IMR-90 (cell line): Measurements from ENCODE around the gene SEPHS1. TPM values are rescaled to one million over a fixed set of nuclear protein-coding genes. Genes with fewer than 3 reads are reported as not detected.

Source experiments
- ATAC-seq: fragments of 200-7000 bp; cut with Tn5 transposase; 2 replicates; pipeline ENCODE4 v1.9.1; 2020; ENCODE audit warnings: low read depth, mild to moderate bottlenecking, moderate library complexity
- BruUV-seq: library from RNA; stranded (reverse); fragments of 400-500 nt; replicated peaks from 2 replicates; lab custom pipeline; 2021; lab: Mats Ljungman, UMichigan
- CTCF ChIA-PET: fragments of 300-600 bp; formaldehyde crosslinking; extraction: SDS; loops from one replicate; lab custom pipeline; 2021; ENCODE audit warnings: antibody characterized with exemption; lab: Yijun Ruan, JAX
- POLR2A ChIA-PET: fragments of 300-600 bp; sonication (Branson Sonifier 250); formaldehyde crosslinking; loops from one replicate; lab custom pipeline; 2022; ENCODE audit warnings: antibody characterized with exemption; ENCODE audit not compliant: unreplicated experiment; lab: Charles Lee
- DNase-seq: peaks from one replicate; pipeline ENCODE4 v3.0.0; 2013
- H2AFZ ChIP-seq: replicated peaks from 2 replicates; pipeline ENCODE3; 2013; ENCODE audit warnings: low read length, mild to moderate bottlenecking; ENCODE audit not compliant: poor library complexity
- H2AK5ac ChIP-seq: 2 replicates; pipeline ENCODE4 v1.6.1; 2013; ENCODE audit warnings: low read depth, low read length, inconsistent platforms
- H2AK9ac ChIP-seq: replicated peaks from 2 replicates; pipeline ENCODE3; 2013; ENCODE audit warnings: mild to moderate bottlenecking, low read depth, low read length, moderate library complexity; ENCODE audit not compliant: poor library complexity
- H2BK120ac ChIP-seq: 2 replicates; pipeline ENCODE4 v1.6.1; 2013; ENCODE audit warnings: low read depth, low read length, inconsistent platforms
- H2BK15ac ChIP-seq: 3 replicates; pipeline ENCODE4 v1.6.1; 2013; ENCODE audit warnings: low read depth, low read length, inconsistent platforms
- H2BK20ac ChIP-seq: 2 replicates; pipeline ENCODE4 v1.6.1; 2013; ENCODE audit warnings: low read depth, mild to moderate bottlenecking, inconsistent platforms, low read length, moderate library complexity
- H2BK5ac ChIP-seq: 2 replicates; pipeline ENCODE4 v1.6.1; 2013; ENCODE audit warnings: mild to moderate bottlenecking, low read depth, low read length, inconsistent platforms; ENCODE audit not compliant: poor library complexity, severe bottlenecking
- H3K14ac ChIP-seq: replicated peaks from 2 replicates; pipeline ENCODE4 v1.6.1; 2013; ENCODE audit warnings: low read depth, low read length, inconsistent platforms
- H3K18ac ChIP-seq: 2 replicates; pipeline ENCODE4 v1.6.1; 2013; ENCODE audit warnings: low read depth, low read length, control low read depth
- H3K23ac ChIP-seq: 2 replicates; pipeline ENCODE4 v1.6.1; 2013; ENCODE audit warnings: low read depth, low read length, inconsistent platforms
- H3K27ac ChIP-seq: 2 replicates; pipeline ENCODE4 v1.5.1; 2013; ENCODE audit warnings: mild to moderate bottlenecking, control low read depth, low read length; ENCODE audit not compliant: insufficient read depth
- H3K27me3 ChIP-seq: 2 replicates; pipeline ENCODE4 v1.6.1; 2013; ENCODE audit warnings: low read length; ENCODE audit not compliant: control insufficient read depth, insufficient read depth
- H3K36me3 ChIP-seq: 2 replicates; pipeline ENCODE4 v1.6.1; 2013; ENCODE audit warnings: low read length, mixed read lengths; ENCODE audit not compliant: control insufficient read depth, insufficient read depth
- H3K4ac ChIP-seq: 2 replicates; pipeline ENCODE4 v1.6.1; 2013; ENCODE audit warnings: low read depth, low read length, inconsistent platforms
- H3K4me1 ChIP-seq: 2 replicates; pipeline ENCODE4 v1.6.1; 2013; ENCODE audit warnings: low read length, mixed read lengths; ENCODE audit not compliant: control insufficient read depth, insufficient read depth
- H3K4me2 ChIP-seq: 2 replicates; pipeline ENCODE4 v1.6.1; 2013; ENCODE audit warnings: low read depth, mild to moderate bottlenecking, control low read depth, low read length, moderate library complexity
- H3K4me3 ChIP-seq: 2 replicates; pipeline ENCODE4 v1.5.1; 2013; ENCODE audit warnings: low read depth, mild to moderate bottlenecking, control low read depth, low read length, moderate library complexity; ENCODE audit not compliant: insufficient read depth
- H3K56ac ChIP-seq: 2 replicates; pipeline ENCODE4 v1.6.1; 2013; ENCODE audit warnings: low read length, inconsistent platforms; ENCODE audit not compliant: insufficient read depth; ENCODE audit errors: extremely low read depth
- H3K79me1 ChIP-seq, 2 experiments: 2 replicates each; pipeline ENCODE4 v1.6.1; 2013; ENCODE audit warnings: low read length in 2 of 2, inconsistent platforms in 1 of 2, low read depth in 1 of 2
- H3K9ac ChIP-seq: 2 replicates; pipeline ENCODE4 v1.6.1; 2013; ENCODE audit warnings: low read depth, low read length, control low read depth
- H3K9me1 ChIP-seq: 2 replicates; pipeline ENCODE4 v1.6.1; 2013; ENCODE audit warnings: low read length, inconsistent platforms; ENCODE audit not compliant: insufficient read depth
- H3K9me3 ChIP-seq: 2 replicates; pipeline ENCODE4 v1.6.1; 2013; ENCODE audit warnings: low read length; ENCODE audit not compliant: control insufficient read depth, insufficient read depth
- H4K20me1 ChIP-seq: 2 replicates; pipeline ENCODE4 v1.6.1; 2013; ENCODE audit warnings: low read length, inconsistent platforms; ENCODE audit not compliant: insufficient read depth
- H4K5ac ChIP-seq: 2 replicates; pipeline ENCODE4 v1.6.1; 2013; ENCODE audit warnings: mild to moderate bottlenecking, low read depth, low read length, control low read depth
- H4K8ac ChIP-seq, 2 experiments: 2 replicates each; pipeline ENCODE4 v1.6.1; 2013; ENCODE audit warnings: low read depth in 2 of 2, low read length in 2 of 2, control low read depth in 1 of 2, inconsistent platforms in 1 of 2
- H4K91ac ChIP-seq: 2 replicates; pipeline ENCODE4 v1.6.1; 2013; ENCODE audit warnings: low read depth, low read length, inconsistent platforms; ENCODE audit not compliant: insufficient read depth
- BHLHE40 ChIP-seq: fragments of 150-350 bp; IDR thresholded peaks from 2 replicates; pipeline ENCODE4 v1.6.1; 2016; ENCODE audit warnings: mild to moderate bottlenecking, low read depth, low read length
- CEBPB ChIP-seq: IDR thresholded peaks from 2 replicates; pipeline ENCODE4 v1.6.1; 2012; ENCODE audit warnings: low read depth, low read length, improper control_type of control experiment
- CHD1 ChIP-seq: IDR thresholded peaks from 2 replicates; pipeline ENCODE4 v1.6.1; 2012; ENCODE audit warnings: low read depth, low read length, improper control_type of control experiment
- CTCF ChIP-seq: conservative IDR thresholded peaks from 2 replicates; pipeline ENCODE4 v1.5.1; 2012; ENCODE audit warnings: mild to moderate bottlenecking, low read depth, low read length, improper control_type of control experiment
- ELK1 ChIP-seq: fragments of 150-350 bp; IDR thresholded peaks from 2 replicates; pipeline ENCODE4 v1.6.1; 2016; ENCODE audit warnings: low read depth, mild to moderate bottlenecking, low read length, moderate library complexity, borderline replicate concordance
- FOS ChIP-seq: fragments of 150-350 bp; IDR thresholded peaks from 2 replicates; pipeline ENCODE4 v1.6.1; 2016; ENCODE audit warnings: low read depth, low read length
- MAZ ChIP-seq: IDR thresholded peaks from 2 replicates; pipeline ENCODE4 v1.6.1; 2012; ENCODE audit warnings: low read depth, mild to moderate bottlenecking, low read length, improper control_type of control experiment, moderate library complexity, borderline replicate concordance
- MXI1 ChIP-seq: IDR thresholded peaks from 2 replicates; pipeline ENCODE4 v1.6.1; 2012; ENCODE audit warnings: low read depth, mild to moderate bottlenecking, low read length, moderate library complexity, borderline replicate concordance
- NFE2L2 ChIP-seq: fragments of 150-350 bp; IDR thresholded peaks from 2 replicates; pipeline ENCODE4 v1.6.1; 2016; ENCODE audit warnings: low read depth, mild to moderate bottlenecking, low read length
- POLR2A ChIP-seq: IDR thresholded peaks from 2 replicates; pipeline ENCODE4 v1.6.1; 2012; ENCODE audit warnings: mild to moderate bottlenecking, low read depth, low read length
- RAD21 ChIP-seq: IDR thresholded peaks from 2 replicates; pipeline ENCODE4 v1.6.1; 2012; ENCODE audit warnings: low read length, improper control_type of control experiment
- RFX5 ChIP-seq: IDR thresholded peaks from 2 replicates; pipeline ENCODE4 v1.8.0; 2012; ENCODE audit warnings: low read depth, mild to moderate bottlenecking, low read length, moderate library complexity
- SMC3 ChIP-seq: fragments of 150-350 bp; IDR thresholded peaks from 2 replicates; pipeline ENCODE4 v1.6.1; 2016; ENCODE audit warnings: low read depth, mild to moderate bottlenecking, antibody characterized with exemption, low read length, moderate library complexity
- USF2 ChIP-seq: fragments of 150-350 bp; IDR thresholded peaks from 2 replicates; pipeline ENCODE4 v1.6.1; 2017; ENCODE audit warnings: mild to moderate bottlenecking, antibody characterized with exemption, low read length, low read depth
- WGBS, 2 experiments: methylation state at CpG; one replicate each; pipeline versions ENCODE4 v1.1.5 to v1.1.7; 2013; ENCODE audit warnings: missing lambda C conversion rate in 2 of 2; ENCODE audit not compliant: insufficient read length in 1 of 2; ENCODE audit errors: extremely low coverage in 2 of 2; 5-methylcytosine and 5-hydroxymethylcytosine counted together
- dilution Hi-C: fragments of 300-500 bp; cut with HindIII; formaldehyde crosslinking; loops from one replicate; pipeline ENCODE4 v1.14.3; 2018; ENCODE audit warnings: low sequenced_read_pairs; ENCODE audit not compliant: unreplicated experiment
- in situ Hi-C: fragments of 300-500 bp; cut with MboI; formaldehyde crosslinking; loops from 3 replicates; pipeline ENCODE4 v1.14.3; 2019; ENCODE audit warnings: low sequenced_read_pairs, inconsistent platforms, mixed read lengths
- intact Hi-C: fragments of 100-400 bp; cut with micrococcal nuclease; formaldehyde crosslinking; loops from 2 replicates; pipeline ENCODE4 v1.10.0; 2022
- polyA plus RNA-seq, 3 experiments: library from polyadenylated mRNA; depleted of rRNA; stranded (reverse); fragments of >200 nt; gene quantifications; 2 replicates each; pipeline ENCODE4 v1.2.3, GENCODE V29; 2012; ENCODE audit warnings: low replicate concordance in 1 of 3
- total RNA-seq: library from RNA; depleted of rRNA; stranded (reverse); fragments of >200 nt; gene quantifications from 2 replicates; pipeline ENCODE4 v1.2.3, GENCODE V29; 2012

Gene SEPHS1
- total and polyA plus RNA-seq, 2 of the 4 experiments (the other 2 are of a cell fraction), result 39.4 to 69.4 TPM

- Histone ChIP-seq H3K27ac (no peak overlapping the region), H4K91ac (no peak overlapping the region), H3K4me3 (no peak overlapping the region), H3K9me1 (no peaks in the 10 kb centered on the region), H2BK15ac (no peak overlapping the region), H3K4me2 (no peak overlapping the region), H2BK20ac (no peak overlapping the region), H3K4ac (no peak overlapping the region), H3K36me3 (no peaks in the 10 kb centered on the region), H2BK120ac (no peak overlapping the region), H3K18ac (no peak overlapping the region), H2BK5ac (no peak overlapping the region), H2AK5ac (no peak overlapping the region), H2AFZ (no peak overlapping the region), H4K8ac (no peak overlapping the region), H3K9ac (no peak overlapping the region), H3K79me1 (no peaks in the 10 kb centered on the region), H4K20me1 (no peaks in the 10 kb centered on the region), H3K23ac (no peak overlapping the region), H3K14ac (no peak overlapping the region), H3K27me3 (peaks cover 33% of the 10 kb centered on the region), H2AK9ac (no peak overlapping the region), H4K5ac (no peak overlapping the region), H3K56ac (no peak overlapping the region), H3K9me3 (no peaks in the 10 kb centered on the region), H3K4me1 (no peaks in the 10 kb centered on the region)
- ChIA-PET CTCF (no interaction called here), POLR2A (no interaction called here)
- WGBS, 2 experiments, result no CpG with 5 or more reads among the region's 5 CpGs
- TF ChIP-seq RAD21, result no peak
- no peak for TF ChIP-seq POLR2A
- TF ChIP-seq FOS, result no peak
- no peak for TF ChIP-seq CTCF
- no peak for TF ChIP-seq SMC3
- TF ChIP-seq MXI1, result no peak
- no peak for TF ChIP-seq CHD1
- TF ChIP-seq CEBPB, result no peak
- TF ChIP-seq MAZ, result no peak
- TF ChIP-seq BHLHE40, result no peak
- TF ChIP-seq NFE2L2, result no peak
- TF ChIP-seq RFX5, result no peak
- no peak for TF ChIP-seq ELK1
- TF ChIP-seq USF2, result no peak
- in situ Hi-C loops, result no loop called here
- dilution Hi-C loops, result no loop called here
- ATAC-seq (no peak), DNase-seq (no peak)
- no TSS peak for BruUV-seq
- intact Hi-C loops, result no loop called here
Measured at GRCh38 chr10:13392701-13393100, 44.6 kb upstream of the SEPHS1 start.
